Measurements from ENCODE around the gene CDH23.

Gene CDH23

DNA sequence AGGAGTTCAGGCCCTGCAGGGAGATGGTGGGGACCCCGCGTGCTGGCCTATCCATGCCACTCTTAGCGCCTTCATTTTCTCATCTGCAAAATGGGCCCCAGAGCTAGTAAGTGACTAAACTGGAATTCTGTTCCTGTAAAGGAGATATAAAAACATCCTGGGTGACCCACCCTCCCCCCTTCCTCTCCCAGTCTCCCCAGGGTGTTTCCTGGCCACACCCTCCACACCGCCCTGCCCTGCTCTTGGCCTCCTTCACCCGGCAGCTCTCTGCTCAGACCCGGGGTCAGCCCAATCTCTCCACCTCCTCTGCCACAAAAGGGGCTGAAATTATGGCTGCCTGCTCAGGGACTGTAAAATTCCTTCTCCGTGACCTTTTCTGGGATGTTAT is 252.2 kb downstream of the CDH23 start:
- no peak overlapping the region for H3K4me3 ChIP-seq (ENCODE audit: low read depth, low read length)
- DNase-seq (ENCODE audit: low read depth): no peak
- TF ChIP-seq, protein P1, sequence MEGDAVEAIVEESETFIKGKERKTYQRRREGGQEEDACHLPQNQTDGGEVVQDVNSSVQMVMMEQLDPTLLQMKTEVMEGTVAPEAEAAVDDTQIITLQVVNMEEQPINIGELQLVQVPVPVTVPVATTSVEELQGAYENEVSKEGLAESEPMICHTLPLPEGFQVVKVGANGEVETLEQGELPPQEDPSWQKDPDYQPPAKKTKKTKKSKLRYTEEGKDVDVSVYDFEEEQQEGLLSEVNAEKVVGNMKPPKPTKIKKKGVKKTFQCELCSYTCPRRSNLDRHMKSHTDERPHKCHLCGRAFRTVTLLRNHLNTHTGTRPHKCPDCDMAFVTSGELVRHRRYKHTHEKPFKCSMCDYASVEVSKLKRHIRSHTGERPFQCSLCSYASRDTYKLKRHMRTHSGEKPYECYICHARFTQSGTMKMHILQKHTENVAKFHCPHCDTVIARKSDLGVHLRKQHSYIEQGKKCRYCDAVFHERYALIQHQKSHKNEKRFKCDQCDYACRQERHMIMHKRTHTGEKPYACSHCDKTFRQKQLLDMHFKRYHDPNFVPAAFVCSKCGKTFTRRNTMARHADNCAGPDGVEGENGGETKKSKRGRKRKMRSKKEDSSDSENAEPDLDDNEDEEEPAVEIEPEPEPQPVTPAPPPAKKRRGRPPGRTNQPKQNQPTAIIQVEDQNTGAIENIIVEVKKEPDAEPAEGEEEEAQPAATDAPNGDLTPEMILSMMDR (IDR thresholded peaks at IDR 0.05; ENCODE audit: control insufficient read depth, extremely low read depth, insufficient read depth): no peak

DNA sequence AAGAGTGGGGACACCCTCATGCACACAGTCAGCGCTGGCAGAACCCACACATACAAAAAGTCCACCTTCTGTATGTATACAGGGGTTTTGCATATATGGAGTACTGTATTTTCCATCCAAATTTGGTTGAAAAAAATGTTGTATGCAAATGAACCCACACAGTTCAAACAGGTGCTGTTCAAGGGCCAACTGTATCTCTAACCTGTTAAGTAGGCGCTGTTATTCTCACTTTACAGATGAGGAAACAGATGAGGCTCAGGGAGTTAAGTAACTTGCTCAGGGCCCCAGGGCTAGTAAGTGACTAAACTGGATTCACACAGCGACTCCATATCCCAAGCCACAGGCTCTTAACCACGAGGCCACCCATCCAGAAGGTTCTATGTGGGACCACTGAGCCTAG is 252.9 kb downstream of the CDH23 start:
- no peak overlapping the region for H3K4me3 ChIP-seq (ENCODE audit: low read depth, low read length)
- DNase-seq (ENCODE audit: low read depth): no peak
- TF ChIP-seq, protein P1 (IDR thresholded peaks at IDR 0.05; ENCODE audit: control insufficient read depth, extremely low read depth, insufficient read depth): no peak

DNA sequence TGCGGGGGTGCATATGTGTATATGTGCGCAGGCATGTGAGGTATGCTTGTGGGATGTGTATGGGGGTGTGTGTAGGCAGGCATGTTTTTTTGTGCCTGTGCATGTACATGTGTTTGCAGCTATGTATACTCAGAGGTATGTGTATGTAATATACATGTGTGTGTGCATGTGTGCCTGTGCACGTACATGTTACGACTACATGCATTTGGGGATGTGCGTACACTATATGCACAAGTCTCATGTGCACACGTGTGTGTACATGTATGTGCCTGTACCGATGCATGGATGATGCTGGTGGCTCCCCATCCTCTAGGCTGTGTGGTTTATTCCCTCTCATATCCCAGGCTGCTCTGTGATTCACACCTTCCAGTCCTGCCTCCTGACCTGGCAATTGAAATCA is 253.7 kb downstream of the CDH23 start:
- TF ChIP-seq, protein P1 (IDR thresholded peaks at IDR 0.05; ENCODE audit: control insufficient read depth, extremely low read depth, insufficient read depth): no peak
- no peak overlapping the region for H3K4me3 ChIP-seq (ENCODE audit: low read depth, low read length)
- DNase-seq (ENCODE audit: low read depth): no peak

DNA sequence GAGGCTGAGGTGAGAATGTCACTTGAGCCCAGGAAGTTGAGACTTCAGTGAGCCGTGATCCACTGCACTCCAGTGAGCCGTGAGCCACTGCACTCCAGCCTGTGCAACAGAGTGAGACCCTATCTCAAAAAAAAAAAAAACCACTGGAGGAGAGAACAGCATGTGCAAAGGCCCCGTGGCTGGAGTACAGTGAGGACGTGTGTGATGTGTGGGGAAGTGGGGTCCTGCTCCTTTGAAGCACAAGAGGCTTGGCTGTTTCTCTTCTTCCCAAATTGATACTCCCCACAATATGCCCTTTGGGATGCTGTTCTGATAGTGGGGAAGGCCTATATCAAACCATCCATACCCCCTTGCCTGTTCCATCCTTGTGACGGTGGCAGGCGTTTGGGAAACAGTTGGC is 254.7 kb downstream of the CDH23 start:
- TF ChIP-seq, protein P1 (IDR thresholded peaks at IDR 0.05; ENCODE audit: control insufficient read depth, extremely low read depth, insufficient read depth): no peak
- DNase-seq (ENCODE audit: low read depth): no peak

DNA sequence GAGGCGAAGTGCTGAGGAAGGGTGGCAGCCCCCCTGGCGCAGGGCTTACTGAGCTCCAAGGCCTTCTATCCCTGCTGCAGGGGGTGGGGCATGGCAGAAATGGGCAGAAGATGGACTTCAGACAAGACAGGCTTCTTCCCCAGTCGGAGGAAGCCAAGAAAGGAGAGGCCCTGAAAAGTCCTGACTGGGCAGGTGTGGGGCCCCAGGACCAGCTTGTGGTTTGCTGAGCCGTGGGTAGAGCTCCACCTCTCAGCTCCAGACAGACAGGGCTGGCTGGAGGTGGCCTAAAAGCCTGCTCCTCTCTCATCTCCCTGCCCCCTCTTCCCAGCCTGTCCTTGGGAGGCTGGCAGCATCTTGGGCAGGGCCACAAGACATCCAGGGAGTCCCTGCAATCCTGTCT is 255.2 kb downstream of the CDH23 start:
- no peak for DNase-seq (ENCODE audit: low read depth)
- no peak overlapping the region for H3K4me3 ChIP-seq (ENCODE audit: low read depth, low read length)
- TF ChIP-seq, protein P1 (IDR thresholded peaks at IDR 0.05; ENCODE audit: control insufficient read depth, extremely low read depth, insufficient read depth): no peak

More for the DNA sequence above, 254.7 kb downstream of the CDH23 start:
- H3K4me3 ChIP-seq (ENCODE audit: low read depth, low read length): no peak overlapping the region

DNA sequence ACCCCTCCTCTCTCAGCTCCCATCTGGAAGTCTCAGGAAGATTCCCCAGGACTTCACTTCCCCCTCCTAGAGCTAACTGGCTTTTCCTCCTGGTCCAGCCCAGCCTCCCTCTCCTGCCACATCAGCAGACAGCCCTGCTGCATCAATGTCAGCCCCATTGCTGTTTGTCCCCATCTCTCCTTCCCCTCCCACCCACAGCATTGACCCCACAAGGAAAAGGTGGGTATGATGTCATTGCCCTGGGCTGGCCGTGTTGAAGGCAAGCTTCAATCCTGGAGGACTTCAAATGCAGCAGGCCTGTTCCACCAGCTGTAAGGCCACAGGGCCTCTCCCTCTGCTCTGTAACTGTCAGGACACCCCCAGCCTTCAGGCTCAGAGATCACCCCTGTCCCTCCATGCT is 256.3 kb downstream of the CDH23 start:
- DNase-seq (ENCODE audit: low read depth): no peak
- H3K4me3 ChIP-seq (ENCODE audit: low read depth, low read length): no peak overlapping the region
- TF ChIP-seq, protein P1 (IDR thresholded peaks at IDR 0.05; ENCODE audit: control insufficient read depth, extremely low read depth, insufficient read depth): no peak

DNA sequence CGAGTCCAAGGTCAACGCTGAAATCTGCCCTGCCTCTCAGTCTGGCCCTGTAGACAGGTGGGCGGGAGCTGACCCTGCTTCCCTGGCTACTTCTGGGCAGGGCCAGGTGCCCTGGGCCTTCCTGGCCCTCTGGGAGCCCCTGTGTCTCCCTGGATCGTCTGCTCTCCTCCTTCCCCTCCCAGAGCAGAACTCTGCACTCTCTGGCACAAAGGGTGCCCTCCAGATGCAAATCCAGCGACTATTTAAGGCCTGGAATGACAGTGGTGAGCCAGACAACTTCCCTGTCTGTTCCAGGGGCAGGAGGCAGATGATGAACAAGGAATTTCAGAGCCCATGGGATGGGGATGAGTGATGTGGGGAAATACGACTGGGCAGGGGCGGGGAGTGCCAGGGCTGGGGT is 259.5 kb downstream of the CDH23 start:
- TF ChIP-seq, protein P1 (IDR thresholded peaks at IDR 0.05; ENCODE audit: control insufficient read depth, extremely low read depth, insufficient read depth): no peak
- no peak for DNase-seq (ENCODE audit: low read depth)
- no peak overlapping the region for H3K4me3 ChIP-seq (ENCODE audit: low read depth, low read length)
